ENCODE results near the gene EDEM1.

- TF ChIP-seq, protein P1, sequence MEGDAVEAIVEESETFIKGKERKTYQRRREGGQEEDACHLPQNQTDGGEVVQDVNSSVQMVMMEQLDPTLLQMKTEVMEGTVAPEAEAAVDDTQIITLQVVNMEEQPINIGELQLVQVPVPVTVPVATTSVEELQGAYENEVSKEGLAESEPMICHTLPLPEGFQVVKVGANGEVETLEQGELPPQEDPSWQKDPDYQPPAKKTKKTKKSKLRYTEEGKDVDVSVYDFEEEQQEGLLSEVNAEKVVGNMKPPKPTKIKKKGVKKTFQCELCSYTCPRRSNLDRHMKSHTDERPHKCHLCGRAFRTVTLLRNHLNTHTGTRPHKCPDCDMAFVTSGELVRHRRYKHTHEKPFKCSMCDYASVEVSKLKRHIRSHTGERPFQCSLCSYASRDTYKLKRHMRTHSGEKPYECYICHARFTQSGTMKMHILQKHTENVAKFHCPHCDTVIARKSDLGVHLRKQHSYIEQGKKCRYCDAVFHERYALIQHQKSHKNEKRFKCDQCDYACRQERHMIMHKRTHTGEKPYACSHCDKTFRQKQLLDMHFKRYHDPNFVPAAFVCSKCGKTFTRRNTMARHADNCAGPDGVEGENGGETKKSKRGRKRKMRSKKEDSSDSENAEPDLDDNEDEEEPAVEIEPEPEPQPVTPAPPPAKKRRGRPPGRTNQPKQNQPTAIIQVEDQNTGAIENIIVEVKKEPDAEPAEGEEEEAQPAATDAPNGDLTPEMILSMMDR (IDR thresholded peaks at IDR 0.05): no peak
- no peak for TF ChIP-seq POLR2A (IDR thresholded peaks at IDR 0.05)
Measured at GRCh38 chr3:5197470-5198312, 10.2 kb downstream of the EDEM1 start.

Measured in uterus (tissue), 2 donors.